NCI-H128 (cell line): ENCODE results near the gene JOSD2.

Experiments used
- DNase-seq: peaks from one replicate; lab custom pipeline; 2025; ENCODE audit not compliant: unreplicated experiment; lab: John Stamatoyannopoulos, UW

JOSD2 gene, protein sequence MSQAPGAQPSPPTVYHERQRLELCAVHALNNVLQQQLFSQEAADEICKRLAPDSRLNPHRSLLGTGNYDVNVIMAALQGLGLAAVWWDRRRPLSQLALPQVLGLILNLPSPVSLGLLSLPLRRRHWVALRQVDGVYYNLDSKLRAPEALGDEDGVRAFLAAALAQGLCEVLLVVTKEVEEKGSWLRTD

DNA sequence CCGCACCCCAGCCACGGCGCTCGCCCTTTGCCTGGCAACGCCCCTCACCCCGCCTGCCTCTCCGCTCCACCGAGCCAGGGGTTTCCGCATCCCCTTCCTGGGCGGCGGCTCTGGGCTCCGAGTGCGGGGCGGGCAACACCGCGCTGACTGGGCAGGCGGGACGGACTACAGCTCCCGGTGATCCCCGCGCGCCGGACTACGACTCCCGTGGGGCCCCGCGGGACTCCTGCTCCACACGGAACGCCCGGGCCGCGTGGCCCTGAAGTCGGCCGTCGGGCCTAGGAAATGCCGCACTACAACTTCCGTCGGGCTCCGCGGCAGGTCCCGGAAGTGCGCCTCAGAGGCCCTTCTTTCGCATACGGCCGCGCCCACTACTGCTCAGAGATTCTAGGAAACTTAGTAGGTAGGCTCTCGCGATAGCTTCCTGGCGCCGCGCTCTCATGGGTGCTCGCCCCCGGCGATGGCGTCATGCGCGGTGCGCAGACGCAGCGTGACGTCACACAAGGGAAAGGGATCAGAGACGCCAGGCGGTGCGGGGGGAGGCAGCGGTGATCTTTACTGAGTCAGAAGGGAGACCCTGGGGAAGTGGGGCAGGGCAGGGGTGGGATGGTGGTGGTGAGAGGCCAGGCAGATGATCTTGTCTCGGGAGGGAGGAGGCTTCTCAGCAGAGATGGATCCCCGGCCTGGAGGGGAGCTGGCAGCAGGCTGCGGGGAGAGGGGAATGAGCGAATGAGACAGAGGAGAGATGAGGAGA lies at the start of gene JOSD2:
JOSD2 (minus strand) TSS at position 123 of the 754 bp plus-strand sequence. CDS start 760 bp downstream, outside the sequence.
- DNase-seq: peak; percentile 96

DNA sequence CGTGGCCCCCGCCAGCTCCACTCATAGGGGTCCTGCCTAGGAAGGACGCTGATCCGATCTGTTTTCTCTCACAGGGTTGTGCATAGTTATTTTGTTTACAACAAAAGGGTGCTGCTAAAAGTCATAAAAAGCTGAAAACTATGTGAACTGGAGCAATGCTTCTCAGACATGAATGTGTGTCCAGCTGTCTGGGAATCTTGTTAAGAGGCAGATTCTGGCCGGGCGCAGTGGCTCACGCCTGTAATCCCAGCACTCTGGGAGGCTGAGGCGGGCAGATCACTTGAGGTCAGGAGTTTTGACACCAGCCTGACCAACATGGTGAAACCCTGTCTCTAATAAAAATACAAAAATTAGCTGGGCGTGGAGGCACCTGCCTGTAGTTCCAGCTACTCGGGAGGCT lies 48.6 kb upstream of the JOSD2 start:
- no peak for DNase-seq

DNA sequence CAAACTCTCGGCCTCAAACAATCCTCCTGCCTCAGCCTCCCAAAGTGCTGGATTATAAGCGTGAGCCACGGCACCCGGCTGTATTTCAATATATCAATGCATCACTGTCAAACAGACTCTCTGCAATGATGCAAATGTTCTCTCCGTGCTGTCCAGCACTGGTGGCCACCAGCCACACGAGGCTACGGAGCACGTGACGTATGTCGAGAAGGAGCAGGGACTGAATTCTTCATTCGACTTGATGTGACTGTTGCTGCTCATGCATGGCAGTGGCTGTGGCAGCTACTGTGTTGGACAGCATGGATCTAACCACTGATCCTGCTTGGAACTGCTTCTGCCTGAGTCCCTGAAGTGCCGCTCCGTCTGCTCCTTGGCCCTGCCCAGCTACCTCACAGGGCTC lies 47.5 kb upstream of the JOSD2 start:
- no peak for DNase-seq

DNA sequence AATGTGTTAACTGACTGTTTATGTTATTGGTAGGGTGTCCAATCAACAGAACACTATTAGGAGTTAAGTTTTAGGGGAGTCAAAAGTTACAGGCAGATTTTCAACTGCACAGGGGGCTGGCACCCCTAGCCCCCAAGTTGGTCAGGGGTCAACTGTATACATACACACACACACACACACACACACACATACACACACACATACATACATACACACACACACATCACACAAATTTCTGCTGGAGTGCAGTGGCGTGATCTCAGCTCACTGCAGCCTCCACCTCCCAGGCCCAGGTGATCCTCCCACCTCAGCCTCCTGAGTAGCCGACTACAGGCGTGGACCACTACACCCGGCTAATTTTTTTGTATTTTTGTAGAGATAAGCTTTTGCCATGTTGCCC lies 47.0 kb upstream of the JOSD2 start:
- DNase-seq: no peak

DNA sequence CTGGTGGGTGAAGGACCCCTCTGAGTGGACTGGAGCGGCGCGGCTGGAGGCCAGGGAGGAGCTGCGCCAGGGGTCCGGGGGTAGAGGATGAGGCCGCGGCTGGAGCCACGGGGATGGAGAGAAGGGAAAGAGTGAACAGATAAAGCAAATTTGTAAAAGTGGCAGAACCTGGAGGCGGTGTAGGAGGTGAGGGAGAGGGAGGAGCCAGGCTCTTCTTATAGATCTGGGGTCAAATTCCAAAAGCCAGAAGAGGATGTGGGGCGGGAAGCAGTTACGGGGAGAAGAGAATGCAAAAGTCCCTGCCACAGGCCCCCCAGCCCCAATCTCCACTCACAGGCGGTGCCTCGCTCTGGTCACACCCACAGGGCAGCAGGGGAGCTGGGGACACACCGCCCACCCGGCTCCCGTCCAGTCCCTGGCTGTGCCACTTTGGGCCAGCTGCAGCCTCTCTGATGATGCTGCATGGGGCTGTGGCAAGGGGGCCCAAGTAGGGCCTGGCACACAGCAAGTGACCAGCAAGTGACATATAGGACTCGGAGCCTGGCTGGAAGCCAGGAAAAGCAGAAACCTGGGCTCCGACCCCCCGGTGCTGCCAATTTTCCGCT lies 46.1 kb upstream of the JOSD2 start:
- no peak for DNase-seq

DNA sequence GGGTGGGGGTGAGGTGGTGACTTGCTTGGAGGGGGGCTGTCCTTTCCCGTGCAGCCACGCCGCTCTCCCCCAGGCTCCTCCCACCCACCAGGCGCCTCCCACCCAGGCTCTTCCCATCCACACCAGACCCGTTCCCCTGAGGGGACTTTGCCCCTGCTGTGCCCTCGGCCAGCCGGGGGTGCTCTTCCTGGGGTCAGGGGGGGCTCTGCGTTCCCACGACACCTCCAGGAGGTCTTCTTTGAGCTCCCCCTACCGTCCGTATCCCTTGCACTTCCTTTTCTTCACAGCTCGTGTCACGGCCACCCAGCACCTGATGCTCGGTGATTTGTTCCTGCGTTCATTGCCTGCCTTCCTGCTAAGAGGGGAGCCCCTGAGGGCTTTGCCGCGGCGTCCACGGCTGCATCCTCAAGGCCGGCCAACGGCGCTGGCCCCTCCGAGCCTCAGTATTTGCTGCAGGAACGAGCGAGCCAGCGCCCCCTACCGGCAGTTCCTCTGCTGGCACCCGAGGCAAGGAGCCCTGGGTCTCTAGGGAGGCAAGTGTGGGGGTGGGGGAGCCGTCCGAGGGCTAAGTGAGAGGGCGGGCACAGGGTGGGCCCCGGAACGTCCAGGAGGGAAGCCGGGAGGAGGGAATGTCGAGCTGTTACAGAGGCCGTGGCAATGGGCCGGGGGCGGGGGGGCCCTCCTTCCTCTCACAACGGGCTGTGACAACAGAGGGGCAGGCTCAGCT lies 45.5 kb upstream of the JOSD2 start:
- DNase-seq: no peak

DNA sequence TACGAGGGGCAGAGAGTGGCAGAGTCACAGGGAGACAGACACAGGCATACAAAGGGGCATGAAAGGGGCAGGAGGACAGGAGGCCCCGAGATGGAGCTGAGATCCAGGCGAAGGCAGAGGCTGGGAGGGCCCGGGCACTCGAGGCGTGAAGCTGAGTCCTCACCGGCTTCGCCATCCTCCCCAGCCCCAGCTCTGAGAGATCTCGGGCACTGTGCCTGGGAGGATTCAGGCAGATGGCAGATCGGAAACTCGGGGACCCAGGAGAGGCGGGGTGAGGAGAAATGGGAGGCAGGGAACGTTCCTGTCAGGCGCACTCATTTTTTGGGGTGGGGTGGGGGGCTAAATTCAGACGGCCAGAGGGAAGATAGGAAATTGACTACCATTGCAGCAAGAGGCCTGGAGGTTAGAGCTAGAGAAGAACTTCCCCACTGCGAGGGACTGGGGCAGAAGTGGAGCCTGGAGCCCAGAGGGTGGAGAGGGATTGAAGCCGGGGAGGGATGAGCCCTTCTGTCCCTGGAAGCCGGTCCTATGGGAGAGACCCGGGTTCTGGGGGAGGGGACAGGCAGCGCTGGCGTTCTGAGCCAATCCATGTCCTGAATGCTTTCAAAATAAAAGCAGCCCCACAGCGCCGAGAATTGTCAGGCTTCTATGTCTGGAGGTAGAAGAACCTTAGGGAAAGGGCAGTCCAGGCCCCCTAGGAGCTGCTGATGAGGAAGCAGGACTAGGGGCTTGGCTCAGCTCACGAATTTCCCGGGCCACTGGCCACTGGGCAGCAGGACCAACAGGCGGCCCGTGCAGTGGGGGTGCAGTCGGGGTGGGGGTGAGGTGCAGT lies 44.7 kb upstream of the JOSD2 start:
- DNase-seq: no peak

DNA sequence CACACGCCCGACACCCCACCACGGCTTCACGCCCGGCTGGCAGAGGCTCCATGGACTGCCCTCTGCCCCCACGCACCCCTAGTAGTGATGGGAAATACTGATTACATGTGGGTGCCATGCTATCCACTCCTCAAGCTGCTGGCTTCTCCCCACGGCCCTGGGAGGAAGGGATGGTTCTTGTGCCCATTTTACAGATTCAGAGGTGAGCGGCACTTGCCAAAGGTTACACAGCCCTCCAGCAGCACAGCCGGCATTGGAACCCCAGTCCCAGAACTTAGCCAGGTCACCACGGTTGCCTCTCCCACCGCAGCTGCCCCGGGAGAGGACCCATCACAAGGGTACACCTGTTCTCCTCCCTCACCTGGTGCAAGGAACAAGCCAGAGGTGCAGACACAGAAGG lies 44.0 kb upstream of the JOSD2 start:
- no peak for DNase-seq

DNA sequence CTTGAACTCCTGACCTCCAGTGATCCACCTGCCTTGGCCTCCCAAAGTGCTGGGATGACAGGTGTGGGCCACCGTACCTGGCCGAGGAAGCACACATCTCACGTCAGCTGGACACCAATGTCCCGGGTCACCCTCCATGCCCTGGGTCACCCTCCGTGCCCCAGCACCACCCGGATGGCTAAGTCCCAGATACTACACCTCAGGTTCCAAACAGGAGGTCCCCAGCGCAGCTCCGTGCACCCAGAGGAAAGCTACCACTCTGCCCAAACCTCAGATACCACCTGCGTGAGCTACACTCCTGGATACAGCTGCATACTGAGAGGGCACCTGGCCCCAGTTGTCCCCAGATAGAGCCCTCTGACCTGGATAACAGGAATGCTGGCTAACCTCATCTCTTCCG lies 43.2 kb upstream of the JOSD2 start:
- DNase-seq: no peak

DNA sequence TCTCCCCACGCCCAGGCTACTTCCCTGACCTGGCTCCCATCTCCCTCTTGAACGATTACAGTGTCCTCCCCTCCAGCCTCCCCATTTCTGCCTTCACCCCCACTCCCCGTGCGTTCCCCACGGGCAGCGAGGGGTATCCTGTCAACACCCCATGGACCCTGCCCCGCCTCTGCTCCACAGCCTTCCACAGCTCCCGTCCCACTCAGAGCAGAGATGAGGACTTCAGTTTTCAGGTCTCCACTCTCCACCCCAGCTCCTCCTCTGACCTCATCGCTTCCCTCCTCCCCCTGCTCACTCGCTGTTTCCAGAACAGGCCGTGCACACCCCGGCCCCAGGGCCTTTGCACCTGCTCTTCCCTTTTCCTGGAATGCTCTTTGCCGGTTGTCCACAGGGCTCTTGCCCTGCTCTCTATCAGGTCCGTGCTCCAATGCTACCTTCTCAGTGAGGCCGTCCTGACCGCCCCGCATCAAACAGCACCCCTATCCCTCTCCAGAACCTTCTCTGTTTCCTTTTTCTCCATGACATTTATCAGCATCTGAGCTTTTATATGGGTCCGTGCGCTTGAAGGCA lies 42.2 kb upstream of the JOSD2 start:
- no peak for DNase-seq

DNA sequence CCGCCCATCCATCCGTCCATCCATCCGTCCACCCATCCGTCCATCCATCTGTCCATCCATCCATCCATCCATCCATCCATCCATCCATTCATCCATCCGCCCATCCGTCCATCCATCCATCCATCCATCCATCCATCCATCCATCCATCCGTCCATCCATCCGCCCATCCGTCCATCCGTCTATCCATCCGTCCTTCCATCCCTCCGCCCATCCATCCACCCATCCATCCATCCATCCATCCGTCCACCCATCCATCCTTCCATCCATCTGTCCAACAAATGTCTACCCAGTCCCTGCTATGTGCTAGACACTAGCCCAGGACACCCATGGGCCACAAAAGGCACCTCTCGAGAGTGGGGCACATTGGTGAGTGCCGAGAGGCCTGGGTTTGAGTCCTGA lies 41.5 kb upstream of the JOSD2 start:
- no peak for DNase-seq

DNA sequence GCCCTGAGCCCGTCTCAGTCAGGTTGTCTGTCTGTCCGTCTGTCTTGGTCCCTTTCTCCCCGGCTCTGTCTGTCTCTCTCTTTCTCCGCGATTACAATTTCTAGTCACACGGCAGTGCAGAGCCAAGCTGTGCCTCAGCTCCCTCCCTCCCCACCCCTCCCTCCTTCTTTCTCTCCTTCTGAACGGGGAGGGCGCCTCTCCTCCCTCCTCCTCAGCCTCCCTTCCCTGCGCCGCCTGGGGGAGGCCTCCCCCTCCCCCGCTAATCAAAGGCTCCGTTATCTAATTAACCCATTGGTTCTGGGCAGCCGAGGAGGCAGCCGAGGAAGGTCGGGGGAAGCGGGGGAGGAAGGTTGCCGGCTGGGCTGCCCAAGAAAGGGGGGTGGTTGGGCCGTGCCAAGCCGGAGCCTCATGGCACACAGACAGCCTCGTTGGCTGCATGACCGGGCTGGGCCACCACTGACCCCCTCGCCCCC lies 40.8 kb upstream of the JOSD2 start:
- DNase-seq: no peak

DNA sequence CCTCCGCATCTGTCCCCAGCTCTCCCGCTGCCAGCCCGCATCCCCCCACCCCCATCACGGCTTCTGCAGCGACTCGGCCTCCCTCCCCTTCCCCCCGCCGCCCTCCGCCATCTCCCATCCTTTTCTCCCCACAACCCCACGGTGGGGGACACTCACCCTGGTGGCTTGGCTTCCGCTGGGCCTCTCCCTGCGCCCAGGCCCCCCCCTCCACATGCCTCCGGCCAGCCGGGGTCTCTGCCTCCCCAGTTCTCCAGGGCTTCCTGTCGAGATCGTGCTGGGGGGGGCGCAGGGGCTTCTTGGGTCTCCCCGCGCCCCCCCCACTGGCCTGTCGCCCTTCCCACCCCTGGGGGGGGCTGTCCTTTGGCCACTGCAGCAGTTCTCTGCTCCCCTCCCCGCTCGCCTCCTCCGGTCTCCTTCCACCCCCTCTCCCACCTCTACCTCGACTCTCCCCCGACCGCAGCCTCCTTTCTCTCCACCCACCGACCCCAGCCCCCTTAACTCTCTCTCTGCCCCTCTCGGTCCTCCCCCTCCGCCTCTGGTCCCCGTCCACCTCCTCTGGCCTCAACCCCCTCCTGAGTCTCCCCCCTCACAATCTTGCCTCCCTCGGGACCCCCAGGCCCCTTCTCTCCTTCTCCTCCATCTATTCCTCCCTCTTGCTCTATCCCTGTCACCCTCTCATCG lies 40.2 kb upstream of the JOSD2 start:
- no peak for DNase-seq

DNA sequence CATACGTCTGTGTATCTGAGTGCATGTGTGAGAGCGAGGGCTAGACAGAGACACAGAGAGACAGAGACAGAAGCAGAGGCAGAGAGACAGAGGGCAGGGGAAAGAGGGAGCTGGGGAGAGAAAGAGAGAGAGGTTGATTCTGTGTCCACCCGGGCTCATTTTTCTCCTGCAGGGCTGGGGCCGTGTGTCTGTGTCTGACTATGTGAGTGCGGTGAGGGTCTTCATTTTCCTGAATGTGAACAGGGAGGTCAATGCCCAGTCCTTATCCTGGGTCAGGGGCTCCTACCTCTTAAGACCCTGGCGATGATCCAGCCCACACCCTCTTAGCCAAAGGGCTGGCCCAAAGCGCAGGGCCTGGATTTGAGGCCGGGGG lies 39.6 kb upstream of the JOSD2 start:
- no peak for DNase-seq

DNA sequence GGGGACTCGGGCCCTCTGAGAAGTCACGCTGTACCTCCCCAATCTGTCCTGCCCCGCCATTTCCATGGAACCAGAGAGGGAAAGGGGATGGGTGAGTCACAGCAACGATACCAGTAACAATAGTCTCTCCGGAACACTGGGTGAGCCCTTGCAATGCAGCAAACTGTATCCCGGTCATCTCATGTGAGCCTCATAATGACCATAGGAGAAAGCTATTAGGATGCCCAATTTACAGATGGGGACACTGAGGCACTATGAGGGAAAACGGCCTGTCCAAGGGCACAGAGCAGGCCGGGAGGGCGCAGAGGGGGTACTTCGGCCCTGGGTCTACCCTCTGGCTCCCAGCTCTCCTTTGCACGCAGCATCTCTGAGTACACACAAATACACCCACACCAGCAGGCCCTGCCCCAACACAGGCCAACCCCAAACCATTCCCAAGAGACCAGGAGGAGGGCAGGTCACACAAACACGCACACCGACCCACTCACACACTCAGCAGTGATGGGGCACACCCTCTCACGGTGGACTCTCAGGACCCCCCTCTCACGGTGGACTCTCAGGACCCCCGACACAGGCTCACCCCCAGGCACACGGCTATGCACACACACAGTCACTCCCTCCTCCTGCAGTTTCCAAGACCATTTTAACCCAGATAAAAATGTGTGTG lies 39.1 kb upstream of the JOSD2 start:
- no peak for DNase-seq

DNA sequence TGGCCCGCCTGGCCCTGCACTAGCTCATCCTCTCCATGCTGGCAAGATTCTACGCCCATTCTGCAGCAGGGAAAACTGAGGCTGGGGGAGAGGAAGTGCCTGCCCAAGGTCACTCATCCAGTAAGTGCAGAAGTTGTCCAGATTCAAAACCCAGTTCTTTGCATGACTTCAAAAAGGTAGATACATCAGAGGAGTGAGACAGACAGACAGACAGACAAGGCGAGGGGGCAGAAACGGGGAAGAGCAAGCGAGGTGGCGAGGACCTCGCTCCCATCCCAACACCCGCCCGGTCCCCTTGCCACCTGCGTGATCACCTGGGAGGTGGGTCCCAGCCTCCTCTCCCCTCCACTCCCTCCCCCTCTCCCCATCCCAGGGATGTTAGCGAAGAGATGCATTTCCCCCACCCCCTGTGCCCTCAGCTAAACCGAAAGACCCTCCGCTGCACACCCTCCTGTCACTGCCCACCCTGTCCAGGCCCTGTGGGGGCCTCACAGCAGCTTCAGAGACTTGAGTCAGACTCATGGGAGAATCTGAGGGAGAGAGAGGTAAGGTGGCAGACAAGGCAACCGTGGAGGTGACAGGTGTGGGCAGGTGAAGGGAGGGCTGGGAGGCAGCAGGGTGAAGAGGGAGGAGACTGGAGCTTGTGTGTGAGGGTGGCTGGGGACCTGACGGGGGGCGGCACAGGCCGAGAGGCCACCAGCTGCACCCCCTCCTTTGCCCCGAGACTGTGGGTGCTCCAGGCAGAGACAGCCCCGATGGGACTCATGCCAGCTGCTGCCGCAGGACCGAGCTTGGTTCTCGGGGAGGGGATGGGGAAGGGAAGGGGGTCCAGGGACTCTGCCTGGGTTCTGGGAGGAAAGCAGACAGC lies 38.3 kb upstream of the JOSD2 start:
- no peak for DNase-seq

DNA sequence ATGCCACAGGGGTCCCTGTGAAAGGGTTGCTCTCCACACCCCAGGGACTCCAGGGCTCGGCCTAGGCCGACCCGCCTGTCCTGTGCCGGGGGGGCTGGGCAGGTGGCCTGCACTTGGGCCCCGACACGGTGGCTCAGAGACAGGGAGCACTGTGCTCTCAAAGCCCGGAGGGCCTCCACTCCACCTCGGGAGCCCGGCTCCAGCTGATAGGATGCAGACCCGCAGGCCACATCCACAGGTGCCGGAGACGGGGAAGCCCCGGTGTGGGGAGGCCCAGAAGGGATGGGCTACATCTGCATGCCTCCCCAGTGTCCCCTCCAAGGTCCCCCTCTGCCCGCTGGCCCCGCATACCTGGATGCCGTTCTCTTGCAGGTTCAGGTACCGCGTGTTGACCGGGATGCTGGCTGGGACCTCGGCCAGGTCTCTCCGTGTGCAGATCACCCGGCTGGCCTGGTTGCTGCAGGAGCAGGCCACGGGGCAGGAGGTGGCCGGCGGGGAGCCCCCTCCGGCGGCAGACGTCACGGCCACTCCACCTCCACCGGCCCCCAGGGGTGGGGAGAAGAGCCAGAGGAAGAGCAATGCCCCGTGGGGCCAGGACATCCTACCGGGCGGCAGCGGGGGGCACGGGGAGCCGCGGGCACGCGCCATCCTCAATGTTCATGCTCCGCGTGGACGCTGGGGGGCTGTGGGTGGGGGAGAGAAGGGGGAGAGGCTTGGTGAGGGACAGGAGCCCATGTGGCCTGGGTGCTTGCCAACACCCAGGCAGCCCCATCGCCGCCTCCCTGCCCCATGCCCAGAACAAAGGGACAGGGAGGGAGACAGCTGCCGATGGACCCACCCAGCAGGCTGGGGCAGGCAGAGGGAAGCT lies 37.4 kb upstream of the JOSD2 start:
- no peak for DNase-seq
